Stimulated activated CD8-positive, alpha-beta memory T cell treated with anti-CD3 and anti-CD28 coated beads, Interleukin-7, amount 100 ng/mL, for 24 hours (primary cell): Measurements from ENCODE around the gene FIGNL2.
"Not testable (repeated sequence)": the region's sequence is repeated elsewhere in the genome, so short reads cannot be mapped to it uniquely, and the experiment has no call there.

Experiments used
- DNase-seq: peaks from one replicate; pipeline ENCODE4 v3.0.0-alpha.2; 2020; ENCODE audit warnings: low read depth

Gene FIGNL2

DNA sequence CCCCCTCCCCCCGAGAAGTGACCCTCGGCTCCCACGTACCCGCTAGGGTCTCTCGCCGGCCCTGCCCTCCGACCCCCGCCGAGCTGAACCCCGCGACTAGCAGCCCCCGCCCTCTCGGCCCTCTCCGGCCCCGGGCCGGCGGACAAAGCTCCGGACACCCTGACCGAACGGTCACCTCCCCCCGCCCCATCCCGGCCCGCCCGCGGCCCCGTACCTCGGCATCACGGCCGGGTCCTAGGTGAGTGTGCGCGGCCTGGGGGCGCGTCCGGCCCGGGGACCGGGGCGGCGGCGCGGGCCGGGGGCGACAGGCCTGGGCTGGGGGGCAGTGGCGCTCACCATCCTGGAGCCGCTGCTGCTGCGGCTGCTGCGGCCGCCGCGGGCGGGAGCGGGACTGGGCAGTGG is at the start of gene FIGNL2:
Gene FIGNL2 (minus strand): TSS at position 393 of the 402 bp plus-strand sequence. CDS start 26,305 bp downstream, outside the sequence.
- DNase-seq: no peak

DNA sequence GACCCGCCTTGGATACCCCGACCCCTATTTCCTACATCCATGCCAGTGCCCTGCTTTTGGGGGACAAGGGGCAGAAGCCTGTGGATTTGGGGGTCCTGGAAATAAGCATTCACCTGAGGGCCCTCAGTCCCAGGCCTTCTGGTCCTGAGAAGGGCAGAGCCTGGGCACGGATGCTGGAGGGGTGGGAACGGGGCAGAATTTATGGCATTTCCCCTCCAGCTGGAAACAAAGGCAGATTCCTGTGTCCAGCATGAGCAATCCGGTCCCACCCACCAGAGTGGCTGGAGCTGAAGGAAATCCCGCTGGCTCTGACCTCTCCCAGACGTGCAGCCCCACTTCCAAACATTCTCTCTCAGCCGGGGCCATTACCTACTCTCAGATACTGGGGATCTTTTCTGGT is 48.7 kb upstream of the FIGNL2 start:
- DNase-seq: no peak

DNA sequence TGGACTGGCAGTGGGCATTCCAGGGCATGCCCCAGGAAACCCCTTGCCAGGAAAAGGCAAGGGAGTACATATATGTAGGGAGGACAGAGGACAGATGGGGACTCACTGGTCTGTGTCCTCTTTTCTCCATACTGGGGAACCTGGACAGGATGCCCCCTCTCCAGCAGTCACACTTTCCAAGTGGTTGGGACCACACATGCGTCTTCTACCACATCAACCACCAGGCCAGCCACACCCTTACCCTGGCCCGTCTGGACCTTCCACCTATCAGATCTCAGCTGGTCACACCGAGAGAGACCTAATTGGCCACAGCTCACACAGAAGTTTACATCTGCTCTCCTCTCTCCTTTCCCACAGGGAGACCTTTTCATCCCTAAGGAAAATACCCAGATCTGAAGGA is 47.7 kb upstream of the FIGNL2 start:
- DNase-seq: no peak

DNA sequence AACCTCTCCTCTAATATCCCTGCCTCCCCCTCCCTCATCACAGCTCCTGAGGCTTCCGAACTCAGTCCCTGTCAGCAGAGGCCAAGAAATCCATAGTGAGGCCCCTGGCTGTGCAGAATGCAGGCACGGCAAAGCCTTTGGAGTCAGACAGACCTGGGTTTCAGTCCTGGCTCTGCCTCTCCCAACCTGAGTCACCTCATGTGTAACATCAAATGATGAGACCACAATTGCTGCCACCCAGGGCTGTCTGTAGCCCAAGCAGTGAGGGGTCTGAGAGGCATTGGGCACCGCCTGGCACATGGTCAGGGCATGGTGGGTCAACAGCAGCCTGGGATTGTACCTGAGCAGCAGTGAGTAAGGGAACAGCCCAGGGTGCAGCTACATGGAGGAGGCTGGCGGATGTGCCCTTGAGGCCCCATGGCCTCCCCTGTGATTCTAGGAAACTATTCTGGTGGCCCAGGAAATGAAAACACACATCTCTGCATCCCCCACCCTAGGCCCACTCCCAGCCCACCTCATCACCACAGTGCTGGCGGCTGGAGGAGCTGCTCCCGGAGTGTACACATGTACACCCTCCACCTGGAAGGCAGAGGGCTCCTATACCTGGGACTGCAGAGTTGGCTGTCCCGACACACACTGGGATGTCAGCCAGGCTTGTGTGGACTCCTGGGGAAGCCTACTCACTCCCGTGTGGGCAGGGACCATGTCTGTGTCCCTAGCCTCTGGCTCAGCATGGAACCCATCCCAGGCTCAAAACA is 47.0 kb upstream of the FIGNL2 start:
- no peak for DNase-seq

GRCh38 chr12:51893786-51894185 is 45.3 kb upstream of the FIGNL2 start:
- DNase-seq: no peak

GRCh38 chr12:51891843-51892242 is 43.3 kb upstream of the FIGNL2 start:
- no peak for DNase-seq

DNA sequence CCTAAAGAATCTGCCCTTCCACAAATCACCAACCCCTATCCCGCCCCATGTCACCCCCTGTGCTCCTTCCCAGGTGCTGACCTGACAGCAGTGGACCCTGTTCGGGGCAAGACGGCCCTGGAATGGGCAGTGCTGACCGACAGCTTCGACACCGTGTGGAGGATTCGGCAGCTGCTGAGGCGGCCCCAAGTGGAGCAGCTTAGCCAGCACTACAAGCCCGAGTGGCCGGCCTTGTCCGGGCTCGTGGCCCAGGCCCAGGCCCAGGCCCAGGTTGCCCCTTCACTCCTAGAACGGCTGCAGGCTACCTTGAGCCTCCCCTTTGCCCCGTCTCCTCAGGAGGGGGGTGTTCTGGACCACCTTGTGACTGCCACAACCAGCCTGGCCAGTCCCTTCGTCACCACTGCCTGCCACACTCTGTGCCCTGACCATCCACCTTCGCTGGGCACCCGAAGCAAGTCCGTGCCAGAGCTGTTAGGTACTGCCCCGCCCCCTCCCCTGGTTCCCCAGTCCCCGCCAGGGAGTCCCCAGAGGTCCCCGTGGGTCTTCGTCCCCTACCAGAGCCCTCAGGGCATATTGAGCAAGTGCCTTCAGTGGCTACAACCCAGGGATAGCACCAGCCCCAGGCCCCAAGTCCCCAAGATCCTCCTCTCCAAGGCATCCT is 42.1 kb upstream of the FIGNL2 start:
- DNase-seq: no peak

- no peak for DNase-seq
Measured at GRCh38 chr12:51890133-51890464, 41.6 kb upstream of the FIGNL2 start.

DNA sequence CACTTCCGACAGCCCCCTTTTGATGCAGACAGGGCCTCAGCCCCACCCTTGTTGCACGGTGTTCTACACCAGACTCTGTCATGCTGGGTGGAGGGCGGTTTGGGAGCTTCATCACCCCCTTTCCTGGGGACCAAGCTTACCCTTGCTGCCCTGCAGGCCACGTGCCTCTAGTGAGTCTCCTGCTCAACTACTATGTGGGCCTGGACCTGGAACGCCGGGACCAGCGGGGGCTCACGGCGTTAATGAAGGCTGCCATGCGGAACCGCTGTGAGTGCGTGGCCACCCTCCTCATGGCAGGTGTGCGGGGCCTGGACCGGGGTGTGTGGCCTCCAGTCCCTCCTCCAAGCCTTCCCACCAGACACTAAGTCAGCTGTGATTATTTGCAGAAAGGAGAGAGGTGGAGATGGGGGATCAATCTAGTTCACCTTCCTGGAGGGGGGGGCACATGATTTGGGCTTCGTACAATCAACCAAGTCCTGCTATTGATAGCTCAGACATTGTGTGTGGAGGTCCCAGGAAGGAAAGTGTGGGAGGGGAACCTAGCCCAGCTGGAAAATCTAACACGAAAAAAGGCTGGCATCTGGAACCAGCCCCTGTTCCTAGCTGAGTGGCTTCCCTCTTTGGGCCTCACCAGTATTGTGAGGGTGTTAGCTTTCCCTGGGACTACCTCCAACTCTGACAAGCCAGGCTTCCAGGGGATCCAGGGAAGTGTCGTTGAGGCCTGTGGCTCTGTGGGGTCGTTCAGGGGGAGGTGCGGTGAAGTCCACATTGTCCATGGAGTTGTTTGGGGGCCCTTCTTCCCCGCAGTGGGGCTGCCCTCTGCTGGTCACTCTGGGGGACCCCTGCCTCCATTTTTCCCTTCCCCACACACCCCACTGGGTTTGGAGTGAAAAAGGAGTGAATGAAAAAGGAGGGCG is 41.0 kb upstream of the FIGNL2 start:
- no peak for DNase-seq

GRCh38 chr12:51888316-51889215 is 40.0 kb upstream of the FIGNL2 start:
- DNase-seq: no peak

DNA sequence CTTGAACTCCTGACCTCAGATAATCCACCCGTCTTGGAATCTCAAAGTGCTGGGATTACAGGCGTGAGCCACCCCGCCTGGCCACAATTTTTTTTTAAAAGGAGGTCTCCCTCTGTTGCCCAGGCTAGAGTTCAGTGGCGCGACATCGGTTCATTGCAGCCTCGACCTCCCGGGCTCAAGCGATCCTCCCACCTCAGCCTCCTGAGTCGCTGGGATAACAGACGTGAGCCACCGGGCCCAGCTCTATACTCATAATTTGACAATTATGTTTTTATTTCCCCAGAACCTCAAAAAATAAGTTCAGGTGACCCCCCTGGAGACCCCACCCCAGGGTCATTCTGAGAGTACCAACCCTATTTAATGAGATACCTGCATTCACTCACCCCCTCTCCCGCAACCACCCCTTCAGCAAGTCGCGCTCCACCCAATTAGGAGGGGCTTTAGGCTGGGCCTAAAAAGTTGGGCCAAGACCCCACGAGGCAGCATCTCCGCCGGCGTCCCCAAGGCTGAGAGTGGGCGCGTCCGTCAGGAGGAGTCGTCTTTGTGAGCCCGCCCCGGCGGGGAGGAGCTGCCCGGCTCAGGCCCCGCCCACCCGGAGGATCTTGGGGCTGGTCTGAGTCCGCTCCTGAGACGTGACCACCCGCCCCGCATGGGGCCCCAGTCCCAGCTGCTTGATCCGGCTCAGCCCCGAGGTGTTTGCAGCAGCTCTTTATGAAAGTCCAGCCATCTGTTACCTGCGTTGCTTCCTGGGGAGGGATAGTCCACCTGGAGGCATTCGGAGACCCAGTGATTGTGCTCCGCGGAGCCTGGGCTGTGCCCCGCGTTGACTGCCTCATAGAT is 39.2 kb upstream of the FIGNL2 start, which contains the start of gene ANKRD33:
Gene ANKRD33 (plus strand): TSS at position 628 of the 840 bp plus-strand sequence. CDS start 84 bp downstream, at position 712.
- no peak for DNase-seq

- DNase-seq: peak; percentile 9
Measured at GRCh38 chr12:51886021-51886710, 37.6 kb upstream of the FIGNL2 start.

GRCh38 chr12:51885294-51886020 is 36.9 kb upstream of the FIGNL2 start:
- not testable (repeated sequence) for DNase-seq

DNA sequence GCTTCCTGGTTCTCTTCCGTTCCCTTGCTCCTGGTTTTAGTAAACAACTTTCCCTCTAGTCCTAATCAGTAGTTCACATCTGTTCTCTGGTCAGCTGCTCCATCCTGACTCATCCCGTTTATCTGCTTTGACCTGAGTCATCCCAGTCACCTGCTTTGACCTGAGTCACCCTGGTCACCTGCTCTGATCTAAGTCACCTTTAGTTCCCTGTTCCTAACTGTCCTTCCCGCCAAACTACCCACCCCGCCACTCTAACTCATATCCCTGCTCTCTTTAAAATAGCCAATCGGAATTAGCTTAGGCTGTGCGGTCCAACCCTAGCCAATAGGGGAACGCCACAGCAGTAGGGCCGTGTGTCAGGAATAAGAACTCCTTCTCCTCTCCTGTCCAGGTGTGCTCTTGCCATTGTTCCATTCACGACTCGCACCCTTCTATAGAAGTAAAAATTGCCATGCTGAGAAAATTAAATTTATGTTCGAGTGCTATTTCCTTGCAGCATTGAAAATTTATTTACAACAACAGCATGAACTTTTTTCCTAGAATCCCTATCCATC is 36.2 kb upstream of the FIGNL2 start:
- DNase-seq: no peak

- DNase-seq: no peak
Measured at GRCh38 chr12:51883998-51884675, 35.6 kb upstream of the FIGNL2 start.

DNA sequence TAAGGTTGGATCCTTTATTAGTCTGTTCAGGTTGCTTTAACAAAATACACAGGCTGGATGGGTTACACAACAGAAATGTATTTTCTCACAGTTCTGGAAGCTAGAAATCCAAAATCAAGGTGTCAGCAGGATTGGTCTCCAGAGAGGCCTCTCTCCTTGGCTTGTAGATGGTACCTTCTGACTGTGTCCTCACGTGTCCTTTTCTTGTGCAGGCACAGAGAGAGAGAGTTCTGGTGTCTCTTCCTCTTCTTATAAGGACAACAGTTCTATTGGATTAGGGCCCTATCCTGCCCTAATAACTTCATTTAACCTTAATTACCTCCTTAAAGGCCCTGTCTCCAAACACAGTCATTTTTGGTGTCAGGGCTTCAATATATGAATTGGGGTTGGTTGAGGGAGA is 34.8 kb upstream of the FIGNL2 start:
- no peak for DNase-seq

DNA sequence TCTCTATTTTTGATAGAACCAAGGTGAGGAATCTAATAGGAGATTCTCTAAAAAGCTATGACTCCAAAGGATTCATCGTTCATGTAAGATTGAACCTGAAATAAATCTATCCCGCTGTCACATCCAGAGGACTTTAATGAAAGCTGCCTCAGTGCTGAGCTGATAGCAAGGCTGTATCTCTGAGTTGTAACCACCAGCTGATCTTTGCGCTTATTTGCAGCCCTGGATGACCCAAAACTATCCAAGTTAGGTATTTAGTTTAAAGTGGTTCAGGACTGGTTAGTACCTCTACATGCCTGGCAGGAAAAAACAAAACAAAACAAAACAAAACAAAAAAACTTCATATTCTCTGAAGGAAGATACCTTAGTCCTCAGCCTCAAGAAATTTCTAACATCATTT is 30.6 kb upstream of the FIGNL2 start:
- DNase-seq: no peak

DNA sequence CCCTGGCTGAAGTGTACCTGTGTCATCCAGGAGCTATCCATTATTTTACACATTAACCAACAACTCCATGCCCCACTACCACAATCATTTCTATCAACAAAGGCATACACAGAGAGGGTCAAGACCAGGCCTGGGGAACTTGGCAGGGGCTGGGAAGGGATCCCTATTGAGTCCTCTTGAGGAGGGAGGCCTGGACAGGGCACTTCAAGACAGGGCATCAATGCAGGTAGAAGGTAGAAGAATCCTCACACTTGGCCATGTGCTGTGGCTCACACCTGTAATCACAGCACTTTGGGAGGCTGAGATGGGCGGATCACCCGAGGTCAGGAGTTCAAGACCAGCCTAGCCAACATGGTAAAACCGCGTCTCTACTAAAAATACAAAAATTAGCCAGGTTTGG is 26.0 kb upstream of the FIGNL2 start:
- DNase-seq: no peak
